NOMO-1 treated with DMSO at 0.1 percent for 48 hours (cell line): ENCODE measurements around the gene MYO7B.
"Not testable (repeated sequence)": the region's sequence is repeated elsewhere in the genome, so short reads cannot be mapped to it uniquely, and the experiment has no call there.

Experiments used
- DNase-seq: peaks from one replicate; lab custom pipeline; 2025; ENCODE audit not compliant: unreplicated experiment; lab: John Stamatoyannopoulos, UW

MYO7B gene

DNA sequence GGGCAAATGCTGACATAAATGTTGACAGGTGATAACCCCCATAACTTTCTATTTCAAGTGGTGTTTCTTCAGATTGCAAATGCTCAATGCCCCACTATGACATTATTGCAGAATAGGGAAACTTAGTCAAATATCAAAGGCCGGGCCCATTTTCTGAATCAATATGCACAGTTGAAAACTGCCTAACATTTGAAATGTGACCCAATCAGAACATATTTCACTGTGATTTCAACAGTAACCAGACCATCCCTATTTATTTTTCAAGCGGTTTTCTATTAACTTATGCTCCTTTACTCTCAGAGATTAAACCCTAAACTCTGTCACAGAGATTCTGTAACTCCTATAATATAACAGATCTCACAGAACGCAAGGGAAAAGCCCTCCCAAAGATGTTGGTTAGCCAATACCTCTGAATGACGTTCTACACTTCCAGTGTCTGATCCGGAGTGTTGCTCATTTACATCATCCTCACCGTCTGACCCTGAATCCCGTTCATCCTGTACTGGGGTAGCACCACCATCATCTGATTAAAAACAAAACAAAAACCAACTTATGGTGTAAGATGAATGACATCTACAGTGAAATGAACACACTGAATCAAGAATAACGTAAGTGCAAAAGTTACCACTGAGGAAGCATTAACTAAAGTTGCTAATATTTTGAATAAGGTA, 12.1 kb upstream of the MYO7B start:
- DNase-seq: no peak

DNA sequence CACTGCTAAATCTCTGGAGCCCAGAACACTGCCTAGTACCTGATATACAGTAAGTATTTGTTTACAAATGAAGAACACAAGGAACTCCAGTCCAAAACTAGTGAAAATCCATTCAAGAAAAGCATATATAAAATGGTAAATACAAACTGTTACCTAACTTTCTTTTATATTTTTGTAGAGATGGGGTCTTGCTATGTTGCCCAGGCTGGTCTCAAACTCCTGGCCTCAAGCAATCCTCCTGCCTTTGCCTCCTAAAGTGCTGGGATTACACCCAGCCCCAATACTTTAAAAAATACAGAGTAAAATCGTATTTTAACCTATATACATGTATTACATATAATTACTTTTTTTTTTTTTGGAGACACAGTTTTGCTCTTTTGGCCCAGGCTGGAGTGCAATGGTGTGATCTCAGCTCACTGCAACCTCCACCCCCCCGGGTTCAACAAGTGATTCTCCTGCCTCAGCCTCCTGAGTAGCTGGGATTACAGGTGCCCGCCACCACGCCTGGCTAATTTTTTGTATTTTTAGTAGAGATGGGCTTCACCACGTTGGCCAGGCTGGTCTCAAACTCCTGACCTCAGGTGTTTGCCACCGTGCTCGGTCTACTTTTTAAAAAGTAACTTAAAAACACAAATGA, 11.2 kb upstream of the MYO7B start:
- not testable (repeated sequence) for DNase-seq

DNA sequence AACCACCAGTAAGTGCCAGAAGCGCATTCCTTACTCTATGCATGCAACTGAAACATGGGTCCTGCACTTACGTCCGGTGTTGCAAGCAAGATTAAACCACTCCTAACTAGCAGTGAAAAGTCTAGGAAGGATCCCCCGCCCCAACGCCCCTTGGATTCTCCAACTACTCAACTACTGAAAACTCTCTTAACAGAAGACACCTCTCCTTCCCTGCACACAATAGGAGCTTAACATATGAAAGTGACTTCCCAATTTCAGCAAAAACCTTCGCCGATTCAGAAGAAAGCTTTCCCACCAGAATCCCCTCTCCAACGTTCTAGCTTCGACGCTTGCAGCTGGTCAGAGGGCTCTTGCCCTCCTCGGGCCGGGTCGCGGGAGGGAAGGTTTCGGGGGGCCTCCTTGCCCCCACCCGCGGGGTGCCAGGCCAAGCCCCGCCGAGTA, 9.8 kb upstream of the MYO7B start:
- peak; percentile 52 for DNase-seq

DNA sequence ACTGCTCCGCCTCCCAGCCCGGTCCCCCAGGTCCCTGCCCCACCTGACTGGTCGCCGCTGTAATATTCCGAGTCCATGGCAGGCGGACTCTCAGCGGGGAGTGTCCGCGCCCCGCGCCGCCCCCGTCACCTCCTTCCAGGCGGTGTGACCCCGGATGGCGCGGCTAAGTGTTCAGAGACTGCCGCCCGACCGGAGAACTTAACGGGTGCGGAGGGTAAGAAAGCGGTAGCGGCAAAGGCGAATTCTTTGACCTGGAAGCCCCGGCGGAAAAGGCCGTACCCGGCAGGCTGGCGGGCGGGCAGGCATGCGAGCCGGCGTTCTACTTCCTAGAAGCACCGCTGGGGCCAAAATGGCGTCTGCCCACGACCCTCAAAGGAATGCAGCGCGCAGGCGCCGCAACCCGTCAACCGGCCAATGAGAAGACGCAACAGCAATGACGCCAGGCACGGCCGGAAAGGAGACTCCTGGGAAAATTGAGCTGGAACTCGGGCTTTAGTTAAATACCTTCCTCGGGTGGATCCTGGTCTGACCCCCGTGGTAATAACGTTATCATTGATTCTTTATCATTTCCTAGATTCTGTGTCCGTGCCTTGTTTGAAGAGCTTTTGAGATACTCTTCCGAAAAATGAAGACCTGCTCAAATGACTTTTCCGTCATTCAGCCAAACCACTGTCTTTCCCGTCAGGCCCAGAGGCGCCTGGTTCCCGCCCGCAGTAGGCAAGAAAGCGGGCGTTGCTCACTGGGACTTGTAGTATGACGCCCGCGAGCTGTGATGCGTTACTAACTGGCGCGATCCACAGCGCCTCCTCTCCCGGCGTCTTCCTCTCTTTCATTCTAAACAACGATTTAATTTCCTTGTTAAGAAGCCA, 9.1 kb upstream of the MYO7B start, which contains the start of gene IWS1:
IWS1 (minus strand) TSS at position 358 of the 869 bp plus-strand sequence; CDS start at position 77, 281 bp downstream.
- DNase-seq: peak; percentile 96

DNA sequence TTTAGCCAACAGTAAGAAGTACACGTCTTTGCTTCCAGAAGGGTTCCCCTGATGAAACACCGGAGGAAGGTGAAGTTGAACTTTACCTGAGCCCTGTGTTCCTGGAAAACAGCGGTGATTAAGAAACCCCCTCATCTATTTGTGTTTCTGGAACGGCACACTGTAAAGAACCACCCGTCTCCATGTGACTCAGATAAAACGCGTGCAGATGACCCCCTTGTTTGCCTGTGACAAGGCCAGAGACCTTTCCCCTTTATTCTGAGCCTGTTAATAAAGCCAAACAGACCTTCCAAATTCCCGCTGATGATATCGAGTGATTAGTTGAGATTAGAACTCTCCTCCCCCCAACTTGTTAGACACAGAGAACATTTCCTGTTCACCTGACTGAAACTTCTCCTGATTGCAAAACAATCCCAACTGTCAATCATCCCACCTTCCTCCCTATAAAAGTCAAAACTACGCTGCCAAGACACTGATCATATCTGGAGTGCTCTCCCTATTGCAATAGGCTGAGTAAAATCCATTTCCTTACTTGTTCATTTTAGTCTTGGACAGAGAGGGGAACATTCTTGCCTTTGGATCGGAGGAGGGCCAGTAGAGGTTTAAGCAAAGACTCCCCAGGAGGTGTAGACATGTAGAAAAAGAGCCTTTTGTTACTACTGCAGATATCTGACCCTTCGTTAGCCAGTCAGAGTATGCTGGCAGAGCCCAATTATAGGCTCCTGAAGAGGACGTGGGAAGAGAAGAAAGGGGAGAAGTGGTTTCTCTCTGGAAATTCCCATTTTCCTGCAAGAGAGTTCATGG, 8.3 kb upstream of the MYO7B start:
- DNase-seq: peak; percentile 53

DNA sequence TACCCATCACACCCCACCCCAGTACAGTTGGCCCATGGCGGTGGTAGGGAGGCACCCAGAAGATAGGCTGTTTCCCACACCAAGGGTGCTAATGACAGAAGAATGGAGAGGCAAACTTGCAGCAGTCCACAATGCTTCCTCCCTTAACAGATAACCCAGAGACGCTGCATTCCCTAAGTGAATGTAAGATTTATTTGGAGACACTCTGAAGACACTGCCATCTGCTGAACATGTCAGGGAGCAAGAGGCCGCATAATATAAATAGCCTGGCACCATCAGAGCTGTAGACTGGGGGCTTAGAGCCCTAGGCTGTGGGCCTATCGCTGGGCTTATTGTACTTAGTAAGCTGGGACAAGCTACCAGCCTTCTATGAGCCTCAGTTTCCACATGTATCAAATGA, 7.0 kb upstream of the MYO7B start:
- DNase-seq: no peak

DNA sequence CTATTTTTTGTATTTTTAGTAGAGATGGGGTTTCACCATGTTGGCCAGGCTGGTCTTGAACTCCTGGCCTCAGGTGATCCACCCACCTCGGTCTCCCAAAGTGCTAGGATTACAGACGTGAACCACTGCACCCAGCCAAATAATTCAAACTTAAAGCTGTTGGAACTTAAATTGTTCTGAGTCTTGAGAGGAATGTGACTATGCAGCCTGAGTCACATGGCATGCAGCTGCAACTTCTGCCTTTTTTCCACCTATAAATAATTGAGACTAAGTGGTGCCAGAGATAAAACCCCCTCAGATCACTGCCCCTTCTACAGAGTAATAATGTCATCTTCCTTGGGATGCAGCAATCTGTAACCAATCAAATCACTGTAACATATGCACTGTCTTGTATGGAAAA, 6.1 kb upstream of the MYO7B start:
- DNase-seq: not testable (repeated sequence)

DNA sequence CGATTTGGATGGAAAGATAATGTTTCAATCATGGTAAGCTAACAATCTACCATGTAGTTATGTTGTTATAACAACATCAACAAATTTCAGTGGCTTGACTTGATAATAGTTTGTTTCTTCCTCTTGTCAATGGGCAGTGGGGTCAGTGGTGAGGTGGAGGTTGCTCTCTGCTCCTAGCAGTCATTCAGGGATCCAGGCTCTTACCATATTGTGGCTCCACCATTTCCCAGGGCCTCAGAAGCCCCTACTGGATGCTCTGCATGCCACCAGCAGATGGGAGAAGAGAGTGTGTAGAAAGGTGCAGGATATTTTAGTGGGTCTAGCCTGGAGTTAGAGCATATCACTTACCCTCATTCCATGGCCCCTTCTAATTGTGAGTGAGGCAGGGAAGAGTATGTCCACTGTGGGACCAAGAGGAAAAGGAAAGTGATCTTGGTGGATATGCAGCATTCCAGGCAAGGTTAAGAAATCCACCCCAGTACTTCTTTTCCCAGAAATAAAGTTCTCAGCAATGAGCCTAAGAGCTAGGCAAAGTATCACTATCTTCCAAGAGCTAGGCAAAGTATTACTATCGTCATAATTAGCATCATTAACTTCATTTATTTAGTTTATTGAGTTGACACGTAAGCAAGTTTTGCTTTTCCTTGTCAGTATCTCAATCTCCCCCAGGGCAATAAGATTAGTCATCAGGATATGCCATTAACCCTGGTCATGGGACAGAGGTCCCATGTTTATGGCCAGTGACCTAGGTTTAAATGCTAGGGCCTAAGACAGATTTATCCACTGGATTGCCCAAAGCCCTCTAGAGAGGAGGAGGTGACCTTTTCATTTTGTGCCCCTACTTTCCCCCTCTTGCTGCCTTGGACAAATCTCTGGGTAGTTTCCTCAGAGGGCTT, 5.0 kb upstream of the MYO7B start:
- no peak for DNase-seq

DNA sequence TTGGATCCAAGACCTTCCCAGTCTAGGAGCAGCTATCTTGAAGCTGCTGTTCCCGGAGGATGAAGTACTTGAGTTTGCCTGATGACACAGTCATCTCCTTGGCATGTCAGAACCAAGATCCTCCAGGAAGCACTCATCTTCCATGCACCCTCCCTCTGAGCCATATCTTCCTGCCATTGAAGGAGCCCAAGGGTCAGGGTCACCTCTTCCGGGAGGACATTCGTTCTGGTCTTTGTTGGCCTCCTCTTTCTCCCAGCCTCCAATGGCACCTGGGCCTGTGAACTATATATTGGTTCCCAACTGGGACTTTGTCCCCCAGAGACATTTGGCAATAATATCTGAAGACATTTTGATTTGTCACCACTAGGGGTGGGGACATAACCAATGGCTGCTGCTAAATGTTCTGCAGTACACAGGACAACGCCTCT, 4.2 kb upstream of the MYO7B start:
- no peak for DNase-seq

DNA sequence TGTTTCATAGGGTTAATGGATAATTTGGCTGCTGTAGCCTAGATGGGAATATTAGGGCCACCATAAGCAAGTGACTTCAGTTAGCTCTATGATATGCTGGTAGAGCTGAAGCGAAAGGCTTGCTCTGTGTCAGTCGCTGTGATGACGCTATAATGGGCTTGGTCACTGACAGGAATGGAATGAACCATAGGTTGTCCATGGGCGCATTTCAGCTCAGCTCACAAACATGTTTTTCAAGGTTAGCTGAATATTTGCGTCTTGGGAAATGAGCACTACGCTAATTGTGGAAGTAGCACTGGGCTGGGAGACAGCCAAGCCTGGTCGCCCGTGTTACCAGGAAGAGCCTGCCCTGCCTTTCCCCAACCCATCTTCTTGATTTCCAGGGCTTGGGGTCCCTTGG, 3.2 kb upstream of the MYO7B start:
- DNase-seq: no peak

DNA sequence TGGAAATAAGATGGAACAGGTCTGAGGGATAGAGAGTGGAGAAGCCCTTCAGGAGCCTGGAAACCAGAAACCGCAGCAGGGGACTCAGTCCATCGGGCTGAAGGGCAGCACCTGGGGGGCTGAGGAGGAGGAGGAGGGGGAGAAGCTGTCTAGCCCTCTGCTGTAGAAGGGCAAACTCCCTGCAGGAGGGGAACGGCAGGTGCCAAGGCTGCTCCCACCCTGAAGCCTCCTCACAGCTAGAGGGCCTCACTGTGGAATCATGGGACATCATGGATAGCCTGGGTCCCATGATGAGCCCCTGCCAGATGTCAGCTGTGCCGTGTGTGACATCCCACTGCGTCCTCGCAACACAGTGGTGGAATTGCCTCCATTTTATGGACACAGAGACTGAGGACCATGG, 435 bp downstream of the MYO7B start:
- DNase-seq: no peak

DNA sequence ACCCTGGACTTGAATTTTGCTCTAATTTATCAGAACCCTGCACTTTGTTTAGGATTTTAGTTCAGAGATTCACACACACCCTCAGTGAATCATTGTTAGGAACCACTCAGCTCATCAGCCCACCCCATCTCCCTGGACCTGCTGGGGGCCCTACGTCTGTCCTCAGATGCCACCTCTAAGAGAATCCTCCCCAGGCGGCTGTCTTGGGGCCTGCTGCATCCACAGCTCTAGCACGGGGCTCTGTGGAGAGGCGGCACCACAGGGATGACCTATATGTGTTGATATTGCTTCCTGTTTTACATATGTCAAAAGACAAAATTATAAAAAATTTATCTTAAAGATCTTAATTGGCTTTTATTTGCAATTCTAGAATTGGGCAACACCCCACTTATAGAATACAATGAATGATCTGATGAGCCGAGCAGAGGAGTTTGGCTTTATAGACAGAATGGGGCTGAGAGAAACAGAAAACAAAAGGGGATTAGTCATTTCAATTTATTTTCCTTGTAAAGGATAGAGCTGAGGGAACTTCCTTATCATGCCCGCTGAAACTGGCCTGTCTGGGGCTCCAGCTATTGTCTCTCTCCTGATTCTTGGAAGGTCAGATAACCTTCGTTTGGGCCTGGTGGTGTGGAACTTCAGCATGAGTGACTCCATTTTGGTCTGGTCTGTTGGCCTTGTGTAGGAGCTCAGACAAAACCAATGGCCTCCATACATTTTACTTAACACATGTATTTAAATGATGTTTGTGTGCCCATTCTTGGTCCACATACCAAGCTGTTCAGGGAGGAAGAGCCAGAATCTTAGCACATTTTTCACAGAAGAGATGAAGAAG, 1.4 kb downstream of the MYO7B start:
- no peak for DNase-seq

DNA sequence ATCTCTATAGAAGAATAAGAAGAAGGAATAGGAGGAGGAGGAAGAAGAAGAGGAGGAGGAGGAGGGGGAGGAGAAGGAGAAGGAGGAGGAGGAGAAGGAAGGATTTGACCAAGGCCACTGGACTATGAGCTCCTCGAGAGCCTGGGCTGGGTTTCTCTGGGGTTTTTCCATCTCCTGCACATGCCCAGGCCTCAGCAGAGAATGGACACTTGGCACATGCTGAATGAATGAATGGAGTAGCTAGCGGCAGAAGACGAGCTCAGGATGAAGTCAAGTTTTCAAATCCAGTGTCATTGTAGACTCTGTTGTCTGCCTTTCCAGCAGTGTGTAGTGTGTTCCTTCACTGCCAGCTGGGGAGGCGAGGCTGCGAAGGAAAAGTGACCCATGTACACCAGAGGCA, 2.2 kb downstream of the MYO7B start:
- no peak for DNase-seq

DNA sequence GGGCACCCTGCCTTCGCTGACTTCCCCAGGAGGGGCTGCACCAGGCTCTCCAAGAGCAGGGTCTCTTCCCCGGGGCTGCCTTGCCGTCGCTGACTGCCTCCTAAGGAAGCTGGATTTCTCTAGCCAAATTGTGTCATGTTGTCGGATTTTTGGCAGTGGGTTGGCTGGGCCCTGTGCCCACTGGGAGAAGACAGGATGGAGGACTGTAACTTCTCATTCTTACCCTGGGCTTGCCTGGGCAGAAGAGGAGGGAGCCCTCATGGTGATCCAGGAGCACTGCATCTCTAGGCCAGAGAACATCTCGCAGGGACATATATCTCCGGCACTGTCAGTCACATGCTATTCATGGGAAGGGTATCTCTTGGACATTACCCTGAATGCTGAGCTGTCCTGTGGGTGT, 6.3 kb downstream of the MYO7B start:
- no peak for DNase-seq

DNA sequence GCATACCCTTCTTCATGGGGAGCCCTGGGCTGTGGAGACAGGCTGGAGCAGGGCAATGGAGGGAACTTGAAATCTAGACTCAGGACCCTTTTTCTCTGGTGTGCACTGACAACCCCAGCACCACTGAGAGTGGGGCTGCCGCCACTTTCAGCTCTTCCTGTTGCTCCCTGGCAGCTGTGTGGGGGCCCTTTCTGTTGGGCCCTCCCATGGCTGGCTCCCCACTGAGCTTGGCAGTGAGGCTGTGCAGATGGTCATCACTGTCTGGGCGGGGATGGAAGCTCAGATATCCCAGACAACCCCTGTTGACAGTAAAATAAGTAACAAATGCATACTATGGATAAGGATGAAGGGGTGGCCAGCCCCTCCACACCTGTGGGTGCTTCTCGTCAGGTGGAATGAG, 6.7 kb downstream of the MYO7B start:
- DNase-seq: no peak

DNA sequence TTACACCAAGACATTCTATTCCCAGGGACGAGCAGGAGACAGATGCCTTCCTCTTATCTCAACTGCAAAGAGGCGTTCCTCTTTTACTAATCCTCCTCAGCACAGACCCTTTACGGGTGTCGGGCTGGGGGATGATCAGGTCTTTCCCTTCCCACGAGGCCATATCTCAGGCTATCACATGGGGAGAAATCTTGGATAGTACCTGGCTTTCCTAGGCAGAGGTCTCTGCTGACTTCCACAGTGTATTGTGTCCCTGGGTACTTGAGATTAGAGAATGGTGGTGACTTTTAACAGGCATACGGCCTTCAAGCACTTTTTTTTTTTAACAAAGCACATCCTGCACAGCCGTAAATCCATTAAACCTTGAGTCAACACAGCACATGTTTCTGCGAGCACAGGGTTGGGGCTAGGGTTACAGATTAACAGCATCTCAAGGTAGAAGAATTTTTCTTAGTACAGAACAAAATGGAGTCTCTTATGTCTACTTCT, 7.6 kb downstream of the MYO7B start:
- DNase-seq: not testable (repeated sequence)

DNA sequence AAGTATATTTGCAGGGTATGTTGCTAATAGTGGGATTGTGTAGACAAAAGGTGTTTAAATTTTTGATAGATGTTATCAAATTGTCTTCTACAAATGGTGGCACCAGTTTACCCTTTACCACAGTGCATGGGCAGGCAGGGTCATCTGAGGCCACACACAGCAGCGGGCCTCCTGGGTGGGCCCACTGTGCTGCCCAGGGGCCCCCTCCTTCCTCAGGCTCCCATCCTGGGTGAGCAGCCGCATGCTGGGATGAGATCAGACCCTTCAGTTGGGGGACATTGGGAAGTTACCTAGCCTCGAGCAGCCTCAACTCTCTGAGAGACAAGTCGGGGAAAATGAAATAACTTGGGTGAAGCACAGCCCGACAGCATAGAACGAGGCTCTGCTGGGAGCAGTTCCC, 9.7 kb downstream of the MYO7B start:
- no peak for DNase-seq

DNA sequence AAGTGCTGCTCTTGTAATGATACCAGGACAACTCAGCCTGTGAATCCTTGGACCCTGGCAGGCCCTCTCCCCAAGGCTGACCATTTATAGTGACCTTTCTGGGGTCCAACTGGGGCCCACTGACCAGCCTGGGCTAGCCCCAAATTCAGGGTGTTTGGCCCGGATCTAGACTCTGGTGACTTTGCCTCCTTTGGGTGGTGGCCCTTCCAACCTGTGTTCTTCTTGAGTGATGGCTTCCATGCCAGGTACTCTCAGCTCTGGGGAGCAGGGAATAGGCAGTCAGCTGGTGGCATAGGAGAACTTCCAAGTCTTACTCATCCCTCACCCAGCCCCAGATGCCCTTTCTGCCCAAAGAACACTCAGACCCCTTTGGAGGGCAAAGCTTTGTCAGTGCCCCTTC, 10.3 kb downstream of the MYO7B start:
- DNase-seq: no peak

DNA sequence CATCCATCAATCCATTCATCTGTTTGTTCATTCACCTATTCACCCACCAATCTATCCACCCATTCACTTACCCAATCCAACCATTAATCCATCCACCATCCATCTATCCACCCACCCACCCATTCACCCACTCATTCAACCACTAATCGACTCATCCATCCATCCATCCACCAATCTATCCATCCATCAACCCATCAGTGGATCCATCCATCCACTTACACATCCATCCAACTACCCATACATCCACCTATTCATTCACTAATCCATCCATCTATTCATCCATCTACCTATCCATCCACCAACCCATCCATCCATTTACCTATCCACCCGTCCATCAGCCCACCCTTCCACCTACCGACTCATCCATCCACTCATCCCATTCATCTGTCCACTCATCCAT, 11.3 kb downstream of the MYO7B start:
- DNase-seq: no peak
